Nephron progenitor cell (in vitro differentiated cells): ENCODE results near the gene WDR1.

Source experiments
- DNase-seq: peaks from one replicate; pipeline ENCODE4 v3.0.0; 2021
- H3K27ac Mint-ChIP-seq: 2 replicates; pipeline ENCODE4 v1.8.0; 2021; ENCODE audit warnings: mild to moderate bottlenecking, moderate library complexity, mixed read lengths
- H3K27me3 Mint-ChIP-seq: 2 replicates; pipeline ENCODE4 v1.8.0; 2021; ENCODE audit warnings: mild to moderate bottlenecking, low read depth, mixed read lengths; ENCODE audit not compliant: poor library complexity
- H3K36me3 Mint-ChIP-seq: 2 replicates; pipeline ENCODE4 v1.8.0; 2021; ENCODE audit warnings: low read depth, mixed read lengths
- H3K4me1 Mint-ChIP-seq: 2 replicates; pipeline ENCODE4 v1.8.0; 2021; ENCODE audit warnings: mixed read lengths
- H3K4me3 Mint-ChIP-seq: 2 replicates; pipeline ENCODE4 v1.8.0; 2021; ENCODE audit warnings: mild to moderate bottlenecking, moderate library complexity, mixed read lengths
- H3K9me3 Mint-ChIP-seq: 2 replicates; pipeline ENCODE4 v1.8.0; 2021; ENCODE audit warnings: mild to moderate bottlenecking, moderate library complexity, mixed read lengths
- CTCF ChIP-seq: fragments of 200-600 bp; sonication (generic); IDR thresholded peaks from 2 replicates; pipeline ENCODE4 v1.5.0; 2021; ENCODE audit warnings: antibody characterized with exemption

The WDR1 gene

GRCh38 chr4:10096978-10097335 lies 19.6 kb downstream of the WDR1 start:
- Mint-ChIP-seq H3K27me3 (peaks cover 2% of the 10 kb centered on the region), H3K36me3 (peaks cover 51% of the 10 kb centered on the region), H3K27ac (peak overlapping the region; percentile 85), H3K9me3 (no peaks in the 10 kb centered on the region), H3K4me1 (peaks cover 43% of the 10 kb centered on the region), H3K4me3 (no peak overlapping the region)
- no peak for DNase-seq
- TF ChIP-seq CTCF = no peak

DNA sequence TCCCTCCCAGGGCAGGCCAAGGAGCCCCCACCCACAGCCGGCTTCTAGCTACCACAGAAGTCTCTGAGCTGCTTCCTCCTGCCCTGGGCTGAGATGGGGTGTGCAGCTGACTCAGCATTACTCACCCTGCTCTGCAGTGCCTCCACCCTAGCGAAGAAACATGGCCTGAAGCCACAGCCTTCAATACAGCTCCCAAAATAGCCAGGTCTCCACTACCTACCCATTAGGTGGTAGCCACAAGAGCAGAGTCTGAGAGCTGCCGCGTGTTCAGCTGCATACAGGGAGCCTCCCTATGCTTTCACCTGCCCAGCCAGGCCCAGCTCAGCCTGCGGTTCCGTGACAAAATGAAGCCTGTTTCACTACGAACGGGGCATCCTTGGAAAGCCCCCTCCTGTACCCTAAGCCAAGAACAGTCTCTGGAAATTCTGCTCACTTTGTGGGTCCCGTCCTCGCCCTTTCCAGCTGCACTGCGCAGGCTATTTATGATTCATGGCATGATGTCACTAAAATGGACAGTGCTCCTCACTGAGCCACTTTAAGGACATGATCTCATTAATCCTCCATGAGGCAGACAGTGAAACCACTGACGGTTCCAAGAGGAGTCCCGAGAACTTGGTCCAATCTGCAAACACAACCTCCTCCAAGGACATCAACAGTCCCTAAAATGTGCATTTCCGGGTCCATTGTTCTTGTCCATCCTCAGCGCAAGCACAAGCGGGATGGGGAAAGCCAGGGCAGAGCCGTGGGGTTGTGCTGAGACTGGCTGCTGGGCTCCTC lies 20.2 kb downstream of the WDR1 start:
- peaks cover 49% of the 10 kb centered on the region for H3K36me3 Mint-ChIP-seq
- peaks cover 40% of the 10 kb centered on the region for H3K4me1 Mint-ChIP-seq
- H3K27me3 Mint-ChIP-seq = peaks cover 2% of the 10 kb centered on the region
- TF ChIP-seq CTCF = no peak
- no peak for DNase-seq
- H3K27ac Mint-ChIP-seq = peak overlapping the region; percentile 85
- H3K4me3 Mint-ChIP-seq = no peak overlapping the region
- H3K9me3 Mint-ChIP-seq = no peaks in the 10 kb centered on the region

DNA sequence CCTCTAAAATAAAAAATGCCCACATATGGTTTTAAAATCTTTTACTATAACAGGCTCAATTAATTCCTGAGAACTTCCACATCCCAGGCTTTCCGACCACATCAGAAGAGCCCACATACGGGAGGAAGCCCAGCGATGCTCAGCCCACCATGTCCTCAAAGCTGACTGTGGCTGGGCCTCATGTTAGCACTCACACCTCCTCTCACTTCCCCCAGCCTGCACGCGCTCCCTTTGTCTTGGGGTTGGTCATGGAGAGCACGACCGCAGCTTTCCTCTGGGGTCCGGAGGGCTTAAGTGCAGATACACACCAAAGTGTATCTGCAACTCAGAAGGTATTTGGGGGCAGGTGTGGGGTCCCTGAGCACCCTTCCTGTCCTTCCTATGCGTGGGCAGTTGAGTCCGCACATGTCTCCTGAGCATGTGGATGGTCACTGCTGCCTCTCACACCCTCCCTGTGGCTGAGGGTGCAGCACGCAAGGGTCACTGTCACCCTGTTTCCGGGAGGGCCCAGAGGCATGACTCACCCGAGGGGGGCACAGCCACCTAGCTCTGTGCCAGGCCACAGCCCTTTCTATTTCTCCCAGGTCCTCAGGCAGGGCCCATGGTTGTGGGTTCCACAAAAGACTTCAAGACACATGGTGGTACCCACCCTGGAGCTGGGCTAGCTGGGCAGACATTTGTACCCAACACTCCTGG lies 21.2 kb downstream of the WDR1 start:
- Mint-ChIP-seq H3K36me3 (peaks cover 52% of the 10 kb centered on the region), H3K9me3 (no peaks in the 10 kb centered on the region), H3K27me3 (peaks cover 2% of the 10 kb centered on the region), H3K4me3 (no peak overlapping the region), H3K27ac (no peak overlapping the region), H3K4me1 (peaks cover 38% of the 10 kb centered on the region)
- no peak for TF ChIP-seq CTCF
- no peak for DNase-seq

GRCh38 chr4:10094841-10095240 lies 21.8 kb downstream of the WDR1 start:
- no peak overlapping the region for H3K27ac Mint-ChIP-seq
- H3K36me3 Mint-ChIP-seq = peaks cover 55% of the 10 kb centered on the region
- H3K9me3 Mint-ChIP-seq = no peaks in the 10 kb centered on the region
- H3K4me3 Mint-ChIP-seq = no peak overlapping the region
- no peak for DNase-seq
- peaks cover 39% of the 10 kb centered on the region for H3K4me1 Mint-ChIP-seq
- no peak for TF ChIP-seq CTCF
- peaks cover 2% of the 10 kb centered on the region for H3K27me3 Mint-ChIP-seq

DNA sequence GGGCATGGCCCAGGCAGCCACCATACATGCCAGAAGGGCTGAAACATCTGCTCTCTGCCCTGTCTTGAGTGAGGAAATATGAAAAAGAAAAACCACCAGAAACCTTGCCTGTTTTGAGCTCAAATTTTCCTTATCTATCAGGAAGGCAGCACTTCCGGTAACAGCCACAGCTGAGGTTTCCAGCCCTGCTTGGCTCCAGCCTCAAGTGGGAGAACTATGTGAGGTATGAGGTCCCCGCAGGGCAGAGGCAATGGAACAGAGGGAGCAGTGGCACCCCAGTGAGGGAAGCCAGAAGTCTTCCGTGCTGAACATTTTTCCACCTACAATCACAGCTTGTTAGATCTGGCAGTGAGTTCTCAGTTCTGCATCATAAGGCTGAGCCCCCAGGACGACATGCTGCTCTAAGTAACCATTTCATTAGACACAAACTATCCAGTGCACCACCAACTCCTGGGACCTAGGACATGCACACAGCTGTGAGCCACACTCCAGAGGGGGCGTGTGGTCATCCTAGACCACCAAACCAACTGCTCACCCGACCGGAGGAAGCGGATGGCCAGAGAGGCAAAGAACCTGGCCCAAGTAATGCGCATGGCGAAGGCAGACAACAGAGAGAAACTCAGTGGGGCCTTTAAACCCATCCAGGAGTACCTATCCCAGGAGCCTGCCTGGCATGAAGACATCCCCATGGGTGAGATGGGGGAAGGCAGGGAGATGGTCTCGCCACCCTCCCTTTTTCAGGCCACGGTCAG lies 22.6 kb downstream of the WDR1 start:
- Mint-ChIP-seq H3K9me3 (no peaks in the 10 kb centered on the region), H3K27ac (peak overlapping the region; percentile 97), H3K4me3 (no peak overlapping the region), H3K36me3 (peaks cover 63% of the 10 kb centered on the region), H3K27me3 (peaks cover 2% of the 10 kb centered on the region), H3K4me1 (peaks cover 39% of the 10 kb centered on the region)
- DNase-seq = no peak
- no peak for TF ChIP-seq CTCF
